ENCODE data around the gene TYRP1.
"Not testable (repeated sequence)": the region's sequence is repeated elsewhere in the genome, so short reads cannot be mapped to it uniquely, and the experiment has no call there.

The TYRP1 gene, protein sequence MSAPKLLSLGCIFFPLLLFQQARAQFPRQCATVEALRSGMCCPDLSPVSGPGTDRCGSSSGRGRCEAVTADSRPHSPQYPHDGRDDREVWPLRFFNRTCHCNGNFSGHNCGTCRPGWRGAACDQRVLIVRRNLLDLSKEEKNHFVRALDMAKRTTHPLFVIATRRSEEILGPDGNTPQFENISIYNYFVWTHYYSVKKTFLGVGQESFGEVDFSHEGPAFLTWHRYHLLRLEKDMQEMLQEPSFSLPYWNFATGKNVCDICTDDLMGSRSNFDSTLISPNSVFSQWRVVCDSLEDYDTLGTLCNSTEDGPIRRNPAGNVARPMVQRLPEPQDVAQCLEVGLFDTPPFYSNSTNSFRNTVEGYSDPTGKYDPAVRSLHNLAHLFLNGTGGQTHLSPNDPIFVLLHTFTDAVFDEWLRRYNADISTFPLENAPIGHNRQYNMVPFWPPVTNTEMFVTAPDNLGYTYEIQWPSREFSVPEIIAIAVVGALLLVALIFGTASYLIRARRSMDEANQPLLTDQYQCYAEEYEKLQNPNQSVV

DNA sequence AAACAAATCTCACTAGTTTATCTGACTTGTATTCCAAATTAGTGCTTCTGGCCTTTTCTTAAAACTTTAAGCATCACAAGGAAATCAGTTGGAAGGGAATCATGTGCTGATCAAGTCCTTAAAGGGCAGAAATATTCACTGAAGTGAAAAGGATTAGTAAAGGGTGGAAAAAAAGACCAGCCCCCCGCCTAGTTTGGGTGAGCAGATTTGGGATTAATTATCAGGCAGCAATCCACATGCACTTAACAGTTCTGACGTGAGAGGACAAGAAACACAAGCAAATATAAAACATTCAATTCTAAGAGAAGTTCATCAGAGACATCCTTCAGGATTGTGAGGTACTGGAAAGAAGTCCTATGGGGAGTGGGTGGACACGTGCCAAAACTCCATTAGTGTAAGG, at the start of gene TYRP1:
Gene TYRP1 (plus strand): TSS at position 245 of the 400 bp plus-strand sequence. CDS start 612 bp downstream, outside the sequence.
- no peak for DNase-seq

DNA sequence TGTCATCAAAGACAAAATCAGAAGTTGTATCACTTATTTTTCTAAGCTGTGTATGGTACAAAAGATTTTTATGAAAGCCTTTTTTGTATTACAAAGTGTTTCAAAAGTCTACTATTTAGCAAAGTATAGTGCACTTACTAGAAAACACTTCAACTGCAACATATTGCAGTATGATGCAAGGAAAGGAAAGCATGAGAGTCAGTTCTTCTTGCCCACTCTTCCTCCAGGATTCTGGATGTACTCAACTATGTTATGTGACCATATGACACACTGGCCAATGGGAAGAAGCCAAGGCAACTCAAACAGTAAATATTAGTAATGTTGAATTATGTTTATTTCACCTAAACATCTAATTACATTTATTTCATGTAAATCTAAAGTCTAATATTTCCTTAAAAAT, 49.5 kb upstream of the TYRP1 start:
- no peak for DNase-seq

DNA sequence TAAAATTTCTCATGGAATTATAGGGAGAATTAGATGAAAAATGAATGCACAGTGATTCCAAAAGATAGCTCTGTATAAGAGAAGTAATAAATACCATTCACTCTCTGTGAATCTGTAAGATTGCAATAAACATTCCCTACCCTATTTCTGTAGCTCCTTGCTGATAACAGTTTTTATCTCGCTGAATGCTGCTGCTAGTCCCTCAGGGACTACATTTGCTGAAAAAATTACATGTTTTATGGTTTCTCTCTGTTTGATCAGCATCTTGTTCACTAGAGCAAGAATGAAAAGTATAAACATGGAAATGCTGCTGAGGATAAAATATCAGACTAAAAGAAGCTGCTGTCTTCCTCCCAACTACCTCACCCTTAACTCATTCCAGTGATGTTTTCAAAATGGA, 44.3 kb upstream of the TYRP1 start:
- DNase-seq: no peak

DNA sequence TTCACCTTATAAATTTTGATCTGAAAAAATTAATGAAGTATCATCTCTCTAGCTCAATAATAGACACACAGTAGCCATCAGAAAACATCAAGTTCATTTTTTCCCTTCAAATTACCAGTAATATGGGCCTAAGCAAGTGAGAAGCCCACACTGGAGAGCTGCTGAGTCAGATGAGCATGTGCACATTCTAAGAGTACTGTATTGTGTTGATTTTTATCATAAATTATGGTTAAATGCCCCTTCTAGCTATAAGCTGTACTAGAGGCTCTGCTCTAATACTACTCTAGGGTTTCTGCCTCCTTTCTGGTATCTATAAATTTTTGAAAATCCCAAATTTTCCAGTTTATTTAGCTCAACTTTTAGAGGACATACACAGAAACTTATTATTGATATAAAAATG, 42.1 kb upstream of the TYRP1 start:
- no peak for DNase-seq

DNA sequence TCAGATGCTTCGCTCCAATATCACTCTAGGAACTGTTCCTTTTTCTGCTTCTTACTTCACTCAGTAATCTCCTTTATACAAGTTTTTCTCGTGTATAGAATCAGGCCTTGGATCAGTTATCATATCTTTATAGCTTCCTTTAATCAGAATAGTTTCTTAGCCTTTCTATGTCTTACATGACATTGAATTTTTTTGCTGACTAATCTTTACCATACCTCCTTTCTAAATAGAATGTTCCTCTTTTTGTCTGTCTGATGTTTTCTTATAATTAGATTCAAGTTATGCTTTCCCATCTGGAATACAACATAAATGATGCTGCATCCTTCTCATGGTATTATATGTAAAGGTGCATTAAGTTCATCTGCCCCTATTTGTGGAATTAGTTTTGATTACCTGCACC, 40.2 kb upstream of the TYRP1 start:
- DNase-seq: no peak

DNA sequence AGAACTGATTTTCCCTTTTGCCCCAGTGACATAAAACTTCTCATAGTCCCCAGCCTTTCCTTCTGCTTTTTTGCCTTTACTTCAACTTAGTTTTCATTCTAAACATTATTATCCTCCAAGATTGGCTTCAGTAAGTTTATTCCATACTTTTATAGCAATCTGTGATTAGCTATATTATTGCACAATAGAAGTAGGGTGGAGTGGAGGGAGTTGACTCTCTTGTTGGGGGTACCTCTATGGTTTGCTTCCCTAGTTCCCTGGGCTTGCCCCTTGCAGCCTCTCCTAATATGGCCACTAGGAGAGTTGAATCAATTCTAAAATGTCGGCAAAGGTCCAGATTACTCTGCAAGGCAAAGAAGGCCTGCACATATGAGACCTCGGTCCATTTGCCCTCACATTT, 36.4 kb upstream of the TYRP1 start:
- DNase-seq: no peak

DNA sequence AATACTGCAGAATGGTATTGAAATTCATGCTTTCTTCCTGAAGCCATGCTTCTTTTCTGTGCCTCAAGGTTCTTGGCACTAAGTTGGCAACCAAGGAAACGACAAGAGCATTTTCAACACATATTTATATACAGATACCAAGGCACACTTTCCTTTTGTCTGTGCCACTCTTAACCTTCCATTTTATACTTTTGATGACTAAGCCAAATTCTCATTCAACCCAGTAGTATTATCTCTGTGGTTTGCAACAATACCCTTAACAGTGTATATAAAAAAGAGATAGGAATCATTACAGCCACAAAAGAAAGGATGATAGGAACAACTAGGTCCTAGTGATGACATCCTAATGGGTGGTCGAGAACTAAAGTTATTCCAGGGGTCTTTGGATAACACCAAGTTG, 36.0 kb upstream of the TYRP1 start:
- no peak for DNase-seq

DNA sequence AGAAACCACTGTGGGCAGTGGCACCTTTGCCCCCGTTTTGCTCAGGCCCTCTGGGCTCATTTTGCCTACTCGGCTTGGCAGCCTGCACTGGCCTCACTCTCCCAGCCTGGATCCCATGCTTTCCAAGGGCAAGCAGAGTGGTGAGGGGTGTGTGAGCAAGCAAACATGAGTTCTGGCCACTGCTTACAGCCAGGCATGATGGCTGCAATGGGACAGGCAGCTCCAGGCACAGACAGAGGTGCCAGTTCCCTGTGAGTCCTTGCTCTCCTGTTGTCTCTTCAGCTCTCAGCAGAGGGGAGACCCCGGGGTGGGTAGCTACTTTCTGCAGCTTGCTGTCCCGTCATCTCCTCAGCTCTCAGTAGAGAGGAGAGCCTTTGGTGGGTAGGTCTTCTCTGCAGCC, 35.2 kb upstream of the TYRP1 start:
- DNase-seq: no peak

DNA sequence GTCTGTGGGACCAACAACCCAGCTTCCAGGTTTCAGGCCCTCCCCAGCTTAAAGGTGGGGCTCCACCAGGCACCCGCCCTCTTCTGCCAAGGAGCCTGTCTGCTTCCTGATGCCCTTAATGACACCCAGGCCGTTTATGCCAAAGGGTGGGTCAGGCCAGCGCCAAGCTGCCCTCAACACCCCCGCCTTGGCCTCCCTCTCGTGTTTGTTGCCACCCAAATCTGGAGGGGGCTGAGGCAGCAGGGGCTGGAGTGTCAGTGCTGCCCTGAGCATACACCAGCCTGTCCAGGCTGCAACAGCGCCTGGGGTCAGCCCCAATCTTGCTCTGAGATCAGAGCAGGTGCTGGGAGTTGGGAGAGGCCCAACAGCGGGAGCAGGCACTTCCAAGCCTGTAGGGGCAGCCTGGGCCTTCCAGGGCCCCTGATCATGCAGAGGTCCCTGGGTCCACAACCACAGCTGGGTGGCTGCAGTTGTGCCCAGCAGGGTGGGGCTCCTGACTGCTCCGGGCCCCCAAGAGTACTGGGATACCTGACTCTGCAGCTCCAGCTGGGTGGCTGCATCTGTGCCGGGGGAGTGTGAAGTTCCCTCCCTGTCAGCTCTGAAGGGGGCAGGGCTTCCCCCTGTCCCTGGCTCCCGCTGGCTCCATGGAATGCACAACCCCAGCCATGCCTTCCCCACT, 34.5 kb upstream of the TYRP1 start:
- no peak for DNase-seq

DNA sequence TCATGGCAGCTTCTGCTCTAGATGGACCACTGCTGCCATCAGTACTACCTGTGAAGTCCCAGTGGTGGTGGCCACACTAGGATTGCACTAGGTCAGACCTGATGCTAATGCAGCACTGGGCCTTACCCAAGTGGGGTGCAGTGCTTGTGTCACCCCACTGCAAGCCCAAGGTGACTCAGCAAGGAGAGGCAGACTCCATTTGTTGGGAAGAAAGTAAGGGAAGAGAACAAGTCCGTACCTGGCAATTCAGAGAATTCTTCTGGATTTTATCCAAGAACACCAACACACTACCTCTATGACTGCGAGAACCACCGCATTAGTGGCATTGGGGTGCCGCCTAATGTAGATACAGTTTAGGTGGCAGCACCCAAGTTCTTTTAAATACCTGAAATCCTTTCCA, 34.0 kb upstream of the TYRP1 start:
- no peak for DNase-seq

DNA sequence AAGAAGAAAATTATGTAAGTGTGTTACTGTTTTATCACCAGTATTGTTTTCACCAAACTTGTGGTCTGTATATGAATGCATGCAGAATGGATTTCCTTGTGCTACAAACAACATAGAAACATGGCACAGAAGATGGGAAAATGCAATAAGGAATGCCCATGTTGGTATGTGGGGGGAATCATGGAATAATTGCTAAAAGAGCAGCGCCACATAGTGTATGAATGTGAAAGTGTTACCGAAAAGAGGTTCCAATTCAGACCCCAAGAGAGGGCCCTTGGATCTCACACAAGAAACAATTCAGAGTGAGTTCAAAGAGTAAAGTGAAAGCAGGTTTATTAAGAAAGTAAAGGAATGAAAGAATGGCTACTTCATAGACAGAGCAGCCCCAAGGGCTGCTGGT, 26.4 kb upstream of the TYRP1 start:
- no peak for DNase-seq

DNA sequence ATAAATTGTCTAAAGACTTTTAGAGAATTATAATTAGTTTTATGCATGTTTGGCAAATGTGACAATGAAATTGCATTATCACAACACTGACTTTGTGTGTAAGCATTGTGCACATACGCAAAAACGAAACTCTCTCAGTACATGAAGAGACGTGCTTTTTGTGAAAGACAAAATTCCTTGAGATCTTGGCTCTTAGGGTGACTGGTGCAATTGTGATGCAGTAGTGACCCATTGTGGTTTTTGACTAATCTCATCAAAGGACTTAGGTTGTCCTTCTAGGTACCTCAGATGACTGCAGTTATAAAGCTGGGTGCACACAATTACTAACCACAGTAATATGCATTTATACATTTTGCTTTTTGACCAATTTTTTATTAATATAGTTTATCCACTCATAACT, 25.3 kb upstream of the TYRP1 start:
- no peak for DNase-seq

DNA sequence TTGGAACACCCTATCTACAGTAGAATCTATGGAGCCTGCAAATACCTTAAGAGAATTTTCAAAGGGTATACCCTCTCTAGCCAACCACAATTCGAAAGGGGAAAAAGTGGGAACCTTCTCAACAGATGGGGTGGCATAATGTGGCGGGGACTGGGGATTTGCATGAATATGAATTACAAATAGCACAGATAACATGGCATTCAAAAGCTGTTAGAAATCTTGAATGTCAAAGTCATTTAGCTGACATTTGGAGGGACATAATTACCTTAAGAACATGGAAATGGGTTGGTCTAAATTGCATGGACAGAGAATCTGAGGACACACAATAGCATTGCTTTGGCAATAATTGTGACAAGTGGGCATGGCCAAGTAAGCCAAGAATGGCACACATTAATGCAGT, 23.2 kb upstream of the TYRP1 start:
- no peak for DNase-seq

DNA sequence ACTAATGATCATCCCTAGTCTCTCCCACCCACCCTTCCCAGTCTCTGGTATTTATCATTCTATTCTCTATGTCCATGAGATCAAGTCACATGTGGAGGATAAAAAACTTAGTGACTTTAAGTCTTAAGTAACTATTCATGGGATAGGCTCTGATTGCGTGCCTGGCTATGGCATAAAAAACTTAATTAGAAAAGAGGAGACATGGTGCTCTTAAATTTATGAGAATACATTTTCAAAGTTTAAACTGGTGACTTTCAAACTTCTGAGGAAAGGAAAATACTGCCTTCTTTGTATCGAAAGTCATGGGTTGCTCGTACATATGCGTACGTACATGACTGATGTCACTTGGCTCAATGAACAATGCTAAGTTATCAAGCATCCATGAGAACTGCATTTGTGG, 18.2 kb upstream of the TYRP1 start:
- no peak for DNase-seq

DNA sequence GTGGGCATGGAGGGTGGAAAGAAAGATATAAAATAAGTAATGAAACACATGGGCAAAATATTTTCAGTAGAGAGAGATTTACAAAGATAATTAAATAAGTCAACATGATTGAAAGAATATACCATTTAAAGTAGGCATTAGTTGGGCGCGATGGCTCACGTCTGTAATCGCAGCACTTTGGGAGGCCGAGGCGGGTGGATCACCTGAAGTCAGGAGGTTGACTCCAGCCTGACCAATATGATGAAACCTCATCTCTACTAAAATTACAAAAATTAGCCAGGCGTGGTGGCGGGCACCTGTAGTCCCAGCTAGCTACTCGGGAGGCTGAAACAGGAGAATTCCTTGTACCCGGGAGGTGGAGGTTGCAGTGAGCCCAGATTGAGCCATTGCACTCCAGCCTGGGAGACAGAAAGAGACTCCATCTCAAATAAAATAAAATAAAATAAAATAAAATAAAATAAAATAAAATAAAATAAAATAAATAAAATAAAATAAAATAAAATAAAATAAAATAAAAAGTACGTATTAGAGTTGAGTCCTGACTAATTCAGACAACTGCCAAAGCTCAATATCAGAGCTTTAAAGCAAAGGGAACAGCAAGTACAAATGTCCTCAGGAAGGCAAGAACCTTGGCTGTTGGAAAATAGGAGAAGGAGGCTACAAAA, 15.6 kb upstream of the TYRP1 start:
- not testable (repeated sequence) for DNase-seq

DNA sequence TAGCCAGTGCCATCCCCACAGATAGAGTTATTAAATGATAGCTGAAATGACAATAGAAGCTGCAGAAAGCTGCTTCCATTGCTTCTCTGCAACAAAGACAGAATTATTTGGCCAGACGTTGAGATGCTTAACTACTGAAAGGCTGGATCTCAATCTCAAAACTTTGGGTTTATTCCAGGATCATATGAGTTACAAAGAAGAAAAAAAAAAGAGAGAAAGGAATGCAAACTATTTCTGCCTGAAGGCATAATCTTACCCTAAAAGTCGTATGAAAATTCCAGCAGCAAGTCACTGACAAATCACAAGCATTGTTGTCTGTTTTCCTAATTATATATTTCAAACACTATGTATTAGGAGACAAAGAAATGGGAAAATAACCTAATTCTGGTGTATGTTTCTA, 12.8 kb upstream of the TYRP1 start:
- no peak for DNase-seq

DNA sequence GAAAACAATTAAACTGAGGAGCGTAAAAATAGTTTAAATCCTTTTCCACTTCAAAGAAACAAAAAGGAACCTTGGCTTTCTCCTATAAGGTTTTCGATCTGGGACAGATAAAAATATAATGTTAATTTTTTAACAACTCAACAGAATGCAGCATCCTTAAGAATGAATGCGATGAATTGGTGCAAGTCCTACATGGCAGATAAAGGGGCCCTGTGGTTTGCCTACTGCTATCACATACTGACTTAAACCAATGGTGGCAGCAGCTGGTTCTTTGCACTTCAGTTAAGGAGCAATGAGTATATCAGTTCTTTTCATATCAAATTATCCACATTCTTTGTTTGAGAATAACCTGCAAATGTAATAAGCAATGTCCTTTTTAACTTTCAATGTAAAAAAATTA, 12.4 kb upstream of the TYRP1 start:
- no peak for DNase-seq

DNA sequence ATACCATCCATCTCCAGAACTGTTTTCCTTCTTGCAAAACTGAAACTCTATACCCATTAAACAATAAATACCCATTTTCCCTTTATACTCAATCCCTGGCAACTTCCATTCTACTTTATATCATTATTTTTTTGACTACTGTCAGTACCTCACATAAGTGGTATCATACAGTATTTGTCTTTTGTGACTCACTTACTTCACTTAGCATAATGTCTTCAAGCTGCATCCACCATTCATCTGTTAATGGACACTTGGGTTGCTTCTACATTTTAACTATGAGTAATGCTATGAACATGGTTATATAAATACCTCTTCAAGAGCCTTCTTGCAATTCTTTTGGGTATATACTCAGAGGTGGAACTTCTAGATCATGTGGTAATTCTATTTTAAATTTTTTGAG, 11.6 kb upstream of the TYRP1 start:
- DNase-seq: no peak

DNA sequence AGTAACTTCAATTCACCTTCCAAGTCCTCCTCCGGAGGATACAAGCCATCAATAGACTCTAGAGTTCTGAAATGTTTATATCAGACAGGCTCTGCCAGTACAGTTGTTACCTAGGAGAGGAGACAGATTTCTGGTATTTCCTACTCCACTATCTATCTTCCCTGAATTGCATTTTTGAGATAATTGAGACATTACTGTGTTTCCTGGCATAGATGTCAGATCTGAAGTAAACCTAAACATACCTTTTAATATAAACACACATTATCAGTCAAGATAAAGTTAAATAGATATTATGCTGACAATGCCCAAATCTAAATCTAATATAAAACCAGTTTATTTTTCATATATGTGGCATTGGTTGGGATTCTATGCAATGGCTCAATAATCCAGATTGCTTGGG, 8.2 kb upstream of the TYRP1 start:
- no peak for DNase-seq

DNA sequence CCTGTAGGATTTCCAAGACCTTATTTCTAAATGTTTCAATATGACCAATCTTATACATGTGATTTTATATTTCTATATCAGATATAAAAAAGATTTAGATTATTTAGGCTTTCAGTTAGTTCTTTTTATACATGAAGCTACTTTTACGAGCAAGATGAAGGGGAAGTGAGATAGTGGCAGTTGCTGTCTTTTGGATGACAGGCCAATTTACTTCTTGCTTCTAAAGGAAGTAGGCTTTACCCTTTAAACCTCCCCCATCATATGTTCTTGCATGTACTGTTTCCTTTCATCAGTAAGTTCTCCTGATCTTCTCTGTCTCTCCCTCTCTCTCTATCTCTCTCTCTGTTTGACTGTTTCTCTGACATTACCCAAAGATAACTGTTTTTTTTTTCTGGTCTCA, 4.0 kb upstream of the TYRP1 start:
- DNase-seq: no peak

DNA sequence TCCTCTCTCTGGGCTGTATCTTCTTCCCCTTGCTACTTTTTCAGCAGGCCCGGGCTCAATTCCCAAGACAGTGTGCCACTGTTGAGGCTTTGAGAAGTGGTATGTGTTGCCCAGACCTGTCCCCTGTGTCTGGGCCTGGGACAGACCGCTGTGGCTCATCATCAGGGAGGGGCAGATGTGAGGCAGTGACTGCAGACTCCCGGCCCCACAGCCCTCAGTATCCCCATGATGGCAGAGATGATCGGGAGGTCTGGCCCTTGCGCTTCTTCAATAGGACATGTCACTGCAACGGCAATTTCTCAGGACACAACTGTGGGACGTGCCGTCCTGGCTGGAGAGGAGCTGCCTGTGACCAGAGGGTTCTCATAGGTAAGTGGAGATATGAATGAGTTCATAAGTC, 828 bp downstream of the TYRP1 start:
- DNase-seq: no peak

DNA sequence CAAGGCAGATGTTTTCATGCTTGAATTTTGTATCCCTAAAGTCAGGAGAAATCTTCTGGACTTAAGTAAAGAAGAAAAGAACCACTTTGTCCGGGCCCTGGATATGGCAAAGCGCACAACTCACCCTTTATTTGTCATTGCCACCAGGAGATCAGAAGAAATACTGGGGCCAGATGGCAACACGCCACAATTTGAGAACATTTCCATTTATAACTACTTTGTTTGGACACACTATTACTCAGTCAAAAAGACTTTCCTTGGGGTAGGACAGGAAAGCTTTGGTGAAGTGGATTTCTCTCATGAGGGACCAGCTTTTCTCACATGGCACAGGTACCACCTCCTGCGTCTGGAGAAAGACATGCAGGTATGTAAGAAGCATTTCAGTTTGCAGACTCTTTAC, 2.3 kb downstream of the TYRP1 start:
- no peak for DNase-seq

DNA sequence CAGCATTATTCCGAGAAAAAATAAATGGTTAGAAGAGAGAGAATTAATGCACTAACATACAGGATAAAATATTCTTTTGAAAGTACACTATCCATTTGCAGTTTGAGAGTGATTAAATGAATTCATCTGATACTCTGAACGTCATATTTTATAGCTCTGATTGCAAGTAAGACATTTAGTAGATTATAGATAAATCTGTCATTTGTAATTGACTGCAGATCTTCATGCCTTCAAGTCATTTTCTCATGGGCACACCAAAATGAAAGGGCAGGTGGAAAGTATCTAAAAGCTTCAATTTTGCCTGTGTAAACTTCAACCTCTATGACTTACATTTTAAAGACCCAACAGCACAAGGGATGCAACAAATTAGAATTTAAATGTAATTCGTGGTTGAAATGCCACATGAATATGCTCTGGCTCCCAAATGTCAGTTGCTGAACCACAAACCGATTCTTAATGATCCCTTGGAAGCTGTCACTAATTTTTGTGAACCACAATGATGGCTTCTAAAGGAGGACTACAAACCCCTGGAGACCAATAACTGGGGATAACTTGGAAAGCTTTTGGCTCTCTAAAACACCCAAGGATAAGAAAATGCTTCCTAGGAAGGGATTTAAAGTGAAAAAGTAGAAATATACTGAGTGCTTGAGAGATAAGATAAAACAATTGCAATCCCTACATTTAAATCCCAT, 3.9 kb downstream of the TYRP1 start:
- no peak for DNase-seq

Measured in RPMI8226 (cell line).